SKM-1 treated with dmso at 0.1 percent for 144 hours (cell line): Measurements from ENCODE around the gene ZNF599.
"Not testable (repeated sequence)": the region's sequence is repeated elsewhere in the genome, so short reads cannot be mapped to it uniquely, and the experiment has no call there.

Experiments used
- DNase-seq: peaks from one replicate; lab custom pipeline; 2025; ENCODE audit not compliant: unreplicated experiment; lab: John Stamatoyannopoulos, UW

Gene ZNF599

DNA sequence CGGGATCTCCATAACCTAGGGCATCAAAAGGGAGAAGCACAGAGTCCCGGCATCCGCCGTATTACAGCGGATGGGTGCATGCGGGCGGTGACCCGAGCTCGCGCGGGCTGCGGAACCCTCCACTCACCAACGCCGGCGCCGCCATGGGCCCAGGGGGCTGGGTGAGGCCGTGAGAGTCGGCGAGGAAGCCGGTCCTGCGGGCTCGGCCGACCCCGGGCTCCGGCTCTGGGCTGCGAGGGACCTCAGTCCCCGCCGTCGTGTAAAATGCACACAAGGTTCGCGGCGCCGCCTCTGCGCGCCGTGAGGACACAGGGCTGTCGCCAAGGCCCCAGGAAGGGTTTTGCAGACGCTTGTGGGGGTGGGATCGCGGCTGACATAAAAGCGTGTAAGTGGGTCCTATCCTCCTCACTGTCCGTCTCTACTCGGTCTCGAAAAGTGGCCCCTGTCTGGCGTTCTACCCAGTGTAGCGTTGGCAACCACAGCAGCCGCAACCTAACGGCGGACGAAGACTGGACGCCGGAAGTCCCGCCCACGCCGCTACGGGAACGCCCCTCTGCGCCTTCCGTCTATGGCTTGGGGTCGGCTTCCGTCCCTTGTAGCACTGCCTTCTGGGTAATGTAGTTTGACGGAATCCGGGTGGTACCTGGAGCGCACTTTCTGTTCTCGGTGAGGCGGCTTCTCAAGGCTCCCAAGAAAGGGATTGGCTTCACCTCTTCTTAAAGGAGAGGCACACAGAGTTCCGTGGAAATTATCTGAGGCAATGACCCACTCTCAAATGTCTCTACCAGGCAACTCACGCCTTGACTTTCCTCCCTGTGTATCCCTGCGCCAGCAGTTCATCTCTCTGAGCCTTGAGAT is at the start of gene ZNF599:
TSS of gene ZNF599 (minus strand) at position 519 of the 858 bp plus-strand sequence. CDS start at position 145, 374 bp downstream.
- DNase-seq = peak; percentile 65

GRCh38 chr19:34818270-34818669 is 45.3 kb upstream of the ZNF599 start:
- DNase-seq = no peak

- DNase-seq = no peak
These were observed 43.7 kb upstream of the ZNF599 start for GRCh38 chr19:34816708-34817107.

GRCh38 chr19:34808566-34808965 is 35.6 kb upstream of the ZNF599 start:
- DNase-seq = no peak

- DNase-seq = no peak
These were observed 34.2 kb upstream of the ZNF599 start for GRCh38 chr19:34806976-34807860.

DNA sequence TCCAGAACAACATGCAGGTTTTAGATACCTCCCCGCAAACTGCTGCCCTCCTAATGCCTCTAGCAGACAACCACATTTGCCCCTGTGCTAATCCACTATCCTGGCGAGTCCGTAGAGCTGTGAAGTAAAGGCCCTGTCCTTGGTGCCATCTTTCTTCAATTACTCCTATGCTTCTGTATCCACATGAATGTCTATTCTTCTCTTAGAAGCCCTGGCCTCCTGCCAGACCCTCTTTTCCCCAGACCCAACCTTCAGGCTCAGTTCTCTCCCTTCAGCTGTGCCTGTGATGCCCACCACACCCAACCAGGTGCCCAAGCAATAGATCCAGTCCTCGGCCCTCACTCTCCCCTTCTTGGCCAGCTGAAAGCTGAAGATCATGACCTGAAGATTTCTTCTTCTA is 31.1 kb upstream of the ZNF599 start:
- no peak for DNase-seq

GRCh38 chr19:34796953-34797352 is 23.9 kb upstream of the ZNF599 start:
- not testable (repeated sequence) for DNase-seq

DNA sequence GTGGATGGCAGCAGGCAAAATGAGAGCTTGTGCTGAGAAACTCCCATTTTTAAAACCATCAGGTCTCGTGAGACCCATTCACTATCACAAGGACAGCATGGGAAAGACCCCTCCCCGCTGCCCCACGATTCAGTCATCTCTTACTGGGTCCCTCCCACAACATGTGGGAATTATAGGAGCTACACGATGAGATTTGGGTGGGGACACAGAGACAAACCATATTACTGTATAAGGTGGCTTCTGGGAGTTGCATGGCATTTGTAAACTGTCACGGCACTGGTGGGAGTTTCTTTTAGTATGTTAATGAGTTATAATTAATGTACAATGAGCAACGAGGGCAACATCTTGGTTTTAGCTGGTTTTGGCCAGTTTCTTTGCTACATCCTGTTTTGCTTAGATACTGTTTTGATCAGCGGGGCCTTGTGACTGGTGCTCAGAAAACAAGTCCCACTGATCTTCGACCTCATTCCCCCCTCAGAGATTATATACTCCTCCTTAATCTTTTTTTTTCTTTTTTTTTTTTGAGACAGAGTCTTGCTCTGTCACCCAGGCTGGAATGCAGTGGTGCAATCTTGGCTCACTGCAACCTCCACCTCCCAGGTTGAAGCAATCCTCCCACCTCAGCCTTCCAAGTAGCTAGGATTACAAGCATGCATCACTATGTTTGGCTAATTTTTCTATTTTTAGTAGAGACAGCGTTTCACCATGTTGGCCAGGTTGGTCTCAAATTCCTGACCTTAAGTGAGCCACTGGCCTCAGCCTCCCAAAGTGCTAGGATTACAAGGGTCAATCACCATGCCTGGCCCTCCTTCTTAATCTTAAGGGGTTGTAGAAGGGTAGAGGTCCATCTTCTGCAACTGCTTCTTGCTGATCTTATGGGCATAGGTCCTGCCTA is 21.3 kb upstream of the ZNF599 start:
- no peak for DNase-seq

DNA sequence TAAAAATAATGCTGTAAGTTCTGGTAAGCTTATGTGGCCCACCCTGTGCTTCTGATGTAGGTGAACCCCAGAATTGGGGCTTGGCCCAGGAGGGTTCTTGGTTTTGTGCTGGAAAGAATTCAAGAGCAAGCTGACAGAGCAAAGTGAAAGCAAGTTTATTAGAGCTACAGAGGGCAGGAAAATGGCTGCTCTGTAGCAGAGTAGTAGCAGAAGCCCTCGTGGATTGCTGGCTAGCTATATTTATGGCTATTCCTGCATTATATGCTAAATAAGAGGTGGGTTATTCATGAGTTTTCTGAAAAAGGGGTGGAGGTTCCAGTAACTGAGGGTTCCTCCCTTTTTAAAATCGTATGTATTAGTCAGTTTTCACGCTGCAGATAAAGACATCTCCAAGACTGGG is 20.6 kb upstream of the ZNF599 start:
- no peak for DNase-seq

DNA sequence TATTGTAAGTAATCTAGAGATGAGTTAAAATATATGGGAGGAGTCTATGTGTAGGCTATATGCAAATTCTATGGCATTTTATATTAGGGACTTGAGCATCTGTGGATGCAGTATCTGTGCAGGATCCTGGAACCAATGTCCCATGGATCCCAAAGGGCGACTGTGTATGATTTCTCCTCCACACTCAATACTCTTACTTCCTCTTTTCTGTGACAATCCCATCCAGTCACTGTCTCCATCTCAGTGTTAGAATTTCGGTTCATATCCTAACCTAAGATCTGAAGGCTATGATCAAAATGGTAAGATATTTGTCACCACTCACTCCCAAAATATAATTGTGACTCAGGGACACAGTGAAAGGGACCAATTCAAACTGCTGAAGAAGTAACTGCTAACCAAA is 15.1 kb upstream of the ZNF599 start:
- DNase-seq = no peak

DNA sequence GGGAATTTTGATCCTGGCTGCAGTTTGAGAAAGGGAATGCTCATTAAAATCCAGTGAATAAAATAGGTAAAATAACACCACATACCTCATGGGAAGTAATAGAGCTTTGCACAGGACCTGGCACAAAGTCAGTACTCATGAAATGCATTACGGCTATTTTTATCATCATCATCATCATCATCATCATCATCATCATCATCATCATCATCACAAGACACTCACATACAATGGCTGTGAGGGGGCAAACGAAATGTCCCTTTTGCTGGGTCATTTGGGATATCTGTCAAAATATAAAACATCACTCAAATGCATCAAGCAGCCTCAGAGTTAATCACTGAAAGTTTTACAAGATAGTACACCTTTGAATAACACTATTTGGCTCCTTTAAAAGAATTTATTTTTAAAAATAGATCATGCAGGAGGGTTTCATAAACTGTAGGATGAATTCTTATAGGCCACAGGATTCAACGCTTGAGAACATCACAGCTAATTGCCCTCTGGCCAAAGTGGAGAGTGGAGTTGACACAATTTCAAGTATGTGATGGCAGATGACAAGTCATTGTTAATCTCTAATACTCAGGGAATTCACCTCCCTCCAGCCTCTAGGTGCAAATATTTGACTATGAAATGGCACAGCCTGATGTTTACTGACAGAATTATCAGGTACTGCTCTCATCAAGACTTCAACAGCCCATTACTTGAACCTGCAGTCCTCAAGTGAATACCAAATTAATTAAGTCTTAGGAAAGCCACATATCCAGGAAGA is 14.2 kb upstream of the ZNF599 start:
- no peak for DNase-seq

DNA sequence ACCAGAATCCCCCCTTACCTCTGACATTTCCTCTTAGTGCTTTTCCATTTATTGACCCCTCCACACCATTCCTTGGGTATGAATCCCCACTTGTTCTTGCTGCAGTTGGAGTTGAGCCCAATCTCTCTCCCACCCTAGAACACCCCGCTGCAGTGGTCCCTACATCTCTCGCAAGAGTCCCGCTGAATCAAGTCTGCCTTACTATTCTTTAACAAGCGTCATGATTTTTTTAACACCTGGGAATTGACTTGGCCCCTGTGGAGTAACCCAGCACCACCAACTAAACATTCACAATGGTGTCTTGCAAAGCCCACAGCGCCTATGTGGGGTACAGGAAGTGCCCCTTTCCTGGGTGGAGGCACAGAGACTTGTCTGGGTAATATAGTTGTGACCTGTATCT is 13.2 kb upstream of the ZNF599 start:
- DNase-seq = no peak

- no peak for DNase-seq
These were observed 6.6 kb upstream of the ZNF599 start for GRCh38 chr19:34779652-34780051.

GRCh38 chr19:34778342-34778741 is 5.3 kb upstream of the ZNF599 start:
- no peak for DNase-seq

GRCh38 chr19:34774857-34775256 is 1.8 kb upstream of the ZNF599 start:
- DNase-seq = no peak

DNA sequence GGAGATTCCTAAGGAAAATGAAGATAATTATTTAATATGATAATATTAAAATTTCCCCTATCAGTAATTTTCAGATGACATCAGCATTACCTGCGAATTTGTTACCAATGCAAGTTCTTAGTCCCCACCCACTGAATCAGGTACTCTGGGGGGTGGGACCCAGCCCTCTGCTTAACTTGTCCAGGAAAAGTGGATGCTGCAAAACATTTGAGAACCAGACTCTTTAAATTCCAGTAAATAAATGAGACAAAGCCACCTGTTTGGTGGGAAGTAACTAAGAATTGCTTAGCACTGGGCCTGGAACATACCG is 495 bp upstream of the ZNF599 start:
- DNase-seq = no peak

DNA sequence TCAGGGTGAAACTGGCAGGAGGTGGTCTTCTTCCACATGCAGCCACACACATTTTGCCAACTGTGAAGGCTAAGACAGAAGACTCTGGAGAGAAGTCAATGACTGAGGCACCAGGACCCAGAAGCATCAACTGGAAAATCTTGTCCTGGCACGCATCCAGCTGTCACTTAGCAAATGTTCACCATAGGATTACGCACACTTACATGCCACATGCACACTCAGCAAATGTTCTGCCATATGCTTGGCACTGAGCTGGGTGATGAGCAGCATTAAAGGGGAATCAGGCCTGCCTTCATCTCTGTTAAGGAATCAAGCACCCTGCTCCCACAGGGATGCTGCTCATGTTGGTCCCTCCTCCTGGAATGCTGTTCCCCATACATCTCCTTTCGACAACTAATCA is 5.1 kb downstream of the ZNF599 start:
- DNase-seq = no peak

DNA sequence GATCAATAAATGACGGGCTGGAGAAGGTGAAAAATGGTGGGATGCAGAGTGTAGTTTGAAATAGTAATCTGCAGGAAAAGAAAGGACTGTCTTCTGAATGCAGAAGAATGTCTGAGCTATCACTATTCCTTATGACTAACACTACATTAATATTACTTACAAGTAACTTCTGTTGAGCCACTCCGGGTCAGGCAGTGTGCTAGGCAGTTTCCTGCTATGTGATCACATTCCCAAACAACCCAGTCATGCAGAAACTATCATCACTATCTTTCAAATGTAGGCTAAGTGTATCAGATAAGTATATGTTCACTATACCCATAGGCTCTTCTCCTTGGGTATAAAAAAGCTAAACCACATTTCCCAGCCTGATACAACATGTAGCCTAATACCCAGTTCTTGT is 6.6 kb downstream of the ZNF599 start:
- DNase-seq = no peak

DNA sequence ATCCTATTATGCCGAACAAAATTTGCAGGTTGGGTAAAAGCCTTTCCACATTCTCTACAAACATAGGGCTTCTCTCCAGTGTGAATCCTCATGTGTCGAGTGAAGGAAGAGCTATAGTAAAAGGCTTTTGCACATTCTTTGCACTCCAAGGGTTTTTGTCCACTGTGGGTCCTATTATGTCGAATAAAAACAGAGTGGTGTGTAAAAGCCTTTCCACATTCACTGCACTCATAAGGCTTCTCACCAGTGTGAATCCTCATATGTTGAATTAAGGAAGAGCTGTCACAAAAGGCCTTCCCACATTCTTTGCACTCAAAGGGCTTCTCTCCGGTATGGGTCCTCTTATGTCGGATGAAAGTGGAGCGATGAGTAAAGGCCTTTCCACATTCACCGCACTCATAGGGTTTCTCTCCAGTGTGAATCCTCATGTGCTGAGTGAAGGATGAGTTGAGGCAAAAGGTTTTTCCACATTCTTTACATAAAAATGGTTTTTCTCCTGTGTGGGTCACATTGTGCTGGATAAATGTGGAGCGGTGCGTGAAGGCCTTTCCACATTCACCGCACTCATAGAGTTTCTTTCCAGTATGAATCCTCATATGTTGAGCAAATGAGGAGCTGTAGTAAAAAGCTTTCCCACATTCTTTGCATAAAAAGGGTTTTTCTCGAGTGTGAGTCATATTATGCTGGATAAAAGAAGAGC is 13.6 kb downstream of the ZNF599 start:
- DNase-seq = no peak

DNA sequence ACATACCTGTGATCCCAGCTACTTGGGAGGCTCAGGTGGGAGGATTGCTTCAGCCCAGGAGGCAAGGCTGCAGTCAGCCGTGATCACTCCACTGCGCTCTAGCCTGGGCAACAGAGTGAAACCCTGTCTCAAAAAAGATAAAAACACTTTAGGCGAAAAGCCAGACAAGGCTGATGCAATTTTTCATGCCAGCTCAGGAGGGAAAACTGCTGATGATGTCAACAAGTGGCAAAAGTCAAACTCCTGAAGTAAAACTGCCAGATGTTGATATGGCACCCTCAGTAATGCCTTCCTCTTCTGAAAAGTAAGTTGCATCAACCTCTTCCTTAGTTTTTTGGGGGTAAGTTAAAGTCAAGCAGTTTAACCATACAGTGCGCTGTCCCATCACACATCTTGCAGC is 15.6 kb downstream of the ZNF599 start:
- DNase-seq = no peak
